Kidney (tissue), 14 donors: ENCODE results near the gene PHKG1. TPM values are rescaled to one million over a fixed set of nuclear protein-coding genes. Genes with fewer than 3 reads are reported as not detected.
"Not testable (repeated sequence)": the region's sequence is repeated elsewhere in the genome, so short reads cannot be mapped to it uniquely, and the experiment has no call there.

Experiments used
- DNase-seq, 5 donors: peaks; one replicate each; pipeline ENCODE4 v3.0.0-alpha.2; 2013 to 2020
- FAIRE-seq: peaks from 2 replicates; lab custom pipeline; 2012; peaks lifted over from hg19 to GRCh38; lab: Jason Lieb, UNC
- H3K27ac ChIP-seq, 2 donors: one replicate each; pipeline ENCODE4 v1.7.0; 2013; ENCODE audit warnings: low read depth in 2 of 2, low read length in 2 of 2, inconsistent platforms in 1 of 2
- H3K27me3 ChIP-seq: one replicate; pipeline ENCODE4 v1.7.1; 2013; ENCODE audit warnings: low read length, inconsistent platforms; ENCODE audit not compliant: control insufficient read depth, insufficient read depth
- H3K36me3 ChIP-seq, 3 donors: one replicate each; pipeline versions ENCODE4 v1.7.0 to v1.7.1; 2013; ENCODE audit warnings: low read length in 3 of 3, control low read depth in 1 of 3, inconsistent platforms in 1 of 3; ENCODE audit not compliant: insufficient read depth in 3 of 3, control insufficient read depth in 2 of 3
- H3K4me1 ChIP-seq, 3 donors: one replicate each; pipeline versions ENCODE4 v1.7.0 to v1.7.1; 2013; ENCODE audit warnings: low read length in 3 of 3, inconsistent platforms in 1 of 3, low read depth in 1 of 3; ENCODE audit not compliant: control insufficient read depth in 2 of 3, insufficient read depth in 2 of 3
- H3K4me3 ChIP-seq, 3 donors: one replicate each; pipeline versions ENCODE4 v1.7.0 to v1.8.1; 2013; ENCODE audit warnings: low read length in 3 of 3, control low read depth in 1 of 3, inconsistent platforms in 1 of 3
- H3K9ac ChIP-seq, 3 donors: one replicate each; pipeline versions ENCODE4 v1.7.0 to v1.7.1; 2013; ENCODE audit warnings: low read length in 3 of 3, control low read depth in 1 of 3, inconsistent platforms in 1 of 3
- H3K9me3 ChIP-seq, 3 donors: one replicate each; pipeline versions ENCODE4 v1.7.0 to v1.7.1; 2013; ENCODE audit warnings: low read length in 3 of 3, control low read depth in 1 of 3, inconsistent platforms in 1 of 3; ENCODE audit not compliant: control insufficient read depth in 2 of 3, insufficient read depth in 1 of 3
- intact Hi-C: fragments of 100-400 bp; cut with DNase I; formaldehyde crosslinking; loops from one replicate; pipeline ENCODE4 v1.11.1; 2022
- polyA plus RNA-seq: library from polyadenylated mRNA; stranded (reverse); fragments of 350-450 nt; fragmentation: Illumina TruSeq; extraction: RNeasy Lipid Tissue Mini Kit (QIAGEN cat#74804); gene quantifications from one replicate; pipeline ENCODE4 v1.2.3, GENCODE V29; 2014; ENCODE audit warnings: low read depth, low replicate concordance; ENCODE audit not compliant: insufficient read depth
- total RNA-seq: library from RNA; stranded (reverse); fragmentation: NEBNext Ultra II Directional; extraction: Animal tissue kit (Norgen Biotek cat#: 25700); gene quantifications from one replicate; pipeline ENCODE4 v1.2.1, GENCODE V29; 2021
- TF ChIP-seq, protein P1 (sequence below): IDR thresholded peaks from 3 replicates; pipeline ENCODE4 v1.5.1; 2012; ENCODE audit warnings: mild to moderate bottlenecking, moderate library complexity, borderline replicate concordance; ENCODE audit not compliant: insufficient read depth; ENCODE audit errors: extremely low read depth
- donor health status: control.
- donor health status: control.
- donor health status: control.
- donor health status: control.
- donor health status: control.
- donor health status: DM: yes; HTN: yes; CAD: no.
- donor health status: Normal renal cell carcinoma (clear cell type).

PHKG1 gene
- total and polyA plus RNA-seq, 2 donors from 2014 or later: 0.91 TPM; not detected in 1

DNA sequence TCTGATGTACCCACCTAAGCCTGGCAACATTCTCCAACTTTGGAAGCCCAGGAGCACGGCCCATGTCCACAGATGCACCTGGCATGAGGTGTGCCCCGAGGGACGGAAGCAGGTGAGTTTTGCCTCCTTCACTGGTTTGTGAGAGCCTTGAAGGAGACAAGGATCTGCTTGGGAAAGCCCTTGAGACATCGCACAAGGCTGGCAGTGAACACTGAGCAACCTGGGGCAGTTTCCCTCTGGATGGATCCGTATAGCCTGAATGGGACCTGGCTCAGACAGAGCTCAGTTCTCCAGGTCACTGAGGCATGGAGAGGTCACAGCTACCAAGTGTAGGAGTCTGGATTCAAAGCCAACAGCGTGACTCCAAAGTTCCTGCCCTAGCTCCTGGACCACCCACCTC lies 32.2 kb upstream of the PHKG1 start:
- H3K4me3 ChIP-seq: no peak overlapping the region
- H3K27me3 ChIP-seq: no peaks in the 10 kb centered on the region
- no peaks in the 10 kb centered on the region for H3K4me1 ChIP-seq
- no peaks in the 10 kb centered on the region for H3K9me3 ChIP-seq
- no peak overlapping the region for H3K27ac ChIP-seq
- DNase-seq (peak in 3 of 5 donors; percentile 18 to 31 (median 27)), FAIRE-seq (no peak)
- H3K9ac ChIP-seq: no peak overlapping the region
- no peaks in the 10 kb centered on the region for H3K36me3 ChIP-seq
- intact Hi-C loops: no loop called here
- TF ChIP-seq, protein P1, sequence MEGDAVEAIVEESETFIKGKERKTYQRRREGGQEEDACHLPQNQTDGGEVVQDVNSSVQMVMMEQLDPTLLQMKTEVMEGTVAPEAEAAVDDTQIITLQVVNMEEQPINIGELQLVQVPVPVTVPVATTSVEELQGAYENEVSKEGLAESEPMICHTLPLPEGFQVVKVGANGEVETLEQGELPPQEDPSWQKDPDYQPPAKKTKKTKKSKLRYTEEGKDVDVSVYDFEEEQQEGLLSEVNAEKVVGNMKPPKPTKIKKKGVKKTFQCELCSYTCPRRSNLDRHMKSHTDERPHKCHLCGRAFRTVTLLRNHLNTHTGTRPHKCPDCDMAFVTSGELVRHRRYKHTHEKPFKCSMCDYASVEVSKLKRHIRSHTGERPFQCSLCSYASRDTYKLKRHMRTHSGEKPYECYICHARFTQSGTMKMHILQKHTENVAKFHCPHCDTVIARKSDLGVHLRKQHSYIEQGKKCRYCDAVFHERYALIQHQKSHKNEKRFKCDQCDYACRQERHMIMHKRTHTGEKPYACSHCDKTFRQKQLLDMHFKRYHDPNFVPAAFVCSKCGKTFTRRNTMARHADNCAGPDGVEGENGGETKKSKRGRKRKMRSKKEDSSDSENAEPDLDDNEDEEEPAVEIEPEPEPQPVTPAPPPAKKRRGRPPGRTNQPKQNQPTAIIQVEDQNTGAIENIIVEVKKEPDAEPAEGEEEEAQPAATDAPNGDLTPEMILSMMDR: no peak

DNA sequence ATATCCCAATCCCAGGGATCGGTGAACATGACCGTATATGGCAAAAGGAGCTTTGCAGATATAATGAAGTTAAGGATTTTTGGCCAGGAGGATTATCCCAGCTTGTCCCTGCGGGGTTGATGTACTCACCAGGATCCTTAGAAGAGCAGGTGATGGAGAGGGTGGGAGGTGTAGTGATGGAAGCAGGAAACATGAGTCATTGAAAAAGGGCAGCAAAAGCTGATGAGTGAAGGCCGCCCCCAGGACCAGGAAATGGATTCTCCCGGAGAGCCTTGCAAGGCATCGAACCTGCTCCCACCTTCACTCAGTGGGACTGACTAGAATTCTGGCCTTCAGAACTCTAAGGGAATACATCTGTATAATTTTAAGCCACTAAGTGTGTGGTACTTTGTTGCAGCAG lies 28.7 kb upstream of the PHKG1 start:
- Histone ChIP-seq H3K4me3 (no peak overlapping the region), H3K27me3 (no peaks in the 10 kb centered on the region), H3K9ac (no peak overlapping the region), H3K27ac (no peak overlapping the region), H3K36me3 (no peaks in the 10 kb centered on the region), H3K4me1 (no peaks in the 10 kb centered on the region), H3K9me3 (no peaks in the 10 kb centered on the region)
- intact Hi-C loops: no loop called here
- FAIRE-seq: no peak
- no peak for DNase-seq
- TF ChIP-seq, protein P1: no peak

DNA sequence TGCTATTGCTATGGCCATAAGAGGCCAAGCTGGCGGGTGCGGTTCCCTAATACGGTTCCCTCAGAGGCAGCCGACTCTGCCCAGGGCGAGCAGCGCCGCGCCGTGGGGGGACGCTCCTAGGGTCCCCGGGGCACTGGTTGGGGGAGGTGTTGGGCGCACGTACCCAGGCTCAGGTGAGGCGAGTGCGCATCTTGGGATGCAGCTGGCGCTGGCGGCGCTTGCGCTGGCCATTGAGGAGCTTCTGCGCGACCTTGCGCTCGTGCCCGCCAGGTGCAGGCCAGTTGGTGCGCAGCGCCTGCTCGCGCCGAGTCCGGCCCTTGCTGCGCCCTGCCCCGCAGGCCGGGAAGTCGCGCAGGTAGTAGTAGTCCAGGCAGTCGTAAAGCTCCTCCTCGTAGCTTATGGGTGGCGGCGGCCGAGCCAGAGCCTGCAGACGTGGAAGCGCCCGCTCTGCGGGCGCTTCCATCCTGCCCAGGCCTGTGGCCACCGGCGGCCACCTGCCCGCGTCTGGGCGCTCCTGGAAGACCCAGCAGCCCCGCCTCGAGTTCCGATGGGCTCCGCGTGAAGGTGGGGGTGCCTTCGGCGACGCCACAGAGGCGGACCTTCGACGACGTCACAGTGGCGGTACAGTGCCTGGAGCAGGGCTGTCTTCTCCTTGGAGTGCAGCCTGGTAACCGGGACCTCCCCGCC lies 23.2 kb upstream of the PHKG1 start, which contains the start of gene NUPR2:
Gene NUPR2, minus strand, starts transcription at position 566 of the 687 bp plus-strand sequence. Its CDS starts 103 bp downstream, at position 463.
- H3K9me3 ChIP-seq: no peaks in the 10 kb centered on the region
- intact Hi-C loops: no loop called here
- no peaks in the 10 kb centered on the region for H3K27me3 ChIP-seq
- FAIRE-seq: no peak
- peak within 1 kb of the TSS; percentile 5 to 76 for H3K27ac ChIP-seq
- TF ChIP-seq, protein P1: no peak
- no peaks in the 10 kb centered on the region for H3K36me3 ChIP-seq
- peak within 1 kb of the TSS in 1 of 3 donors; percentile 51 for H3K9ac ChIP-seq
- DNase-seq: peak; percentile 40 to 78 (median 51)
- no peaks in the 10 kb centered on the region for H3K4me1 ChIP-seq
- H3K4me3 ChIP-seq: peak within 1 kb of the TSS in 2 of 3 donors; percentile 42 to 53

DNA sequence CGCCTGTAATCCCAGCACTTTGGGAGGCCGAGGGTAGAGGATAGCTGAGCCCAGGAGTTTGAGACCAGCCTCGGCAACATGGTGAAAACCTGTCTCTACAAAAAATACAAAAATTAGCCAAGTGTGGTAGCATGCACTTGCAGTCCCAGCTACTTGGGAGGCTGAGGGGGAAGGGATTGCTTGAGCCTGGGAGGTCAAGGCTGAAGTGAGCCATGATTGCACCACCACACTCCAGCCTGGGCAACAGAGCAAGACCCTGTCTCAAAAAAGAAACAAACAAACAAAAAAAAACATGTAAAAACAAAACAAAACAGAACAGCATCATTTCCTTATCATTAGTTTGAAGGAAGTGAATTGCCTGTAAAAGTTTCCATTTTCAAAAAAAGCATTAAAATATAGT lies 19.5 kb upstream of the PHKG1 start:
- intact Hi-C loops, H3K9ac ChIP-seq, H3K27me3 ChIP-seq, H3K9me3 ChIP-seq, H3K4me1 ChIP-seq, H3K4me3 ChIP-seq, H3K27ac ChIP-seq, DNase-seq, FAIRE-seq, H3K36me3 ChIP-seq: not testable (repeated sequence)
